ENCODE data around the gene PDE1C. TPM values are rescaled to one million over a fixed set of nuclear protein-coding genes. Genes with fewer than 3 reads are reported as not detected.

The PDE1C gene
- total and polyA plus RNA-seq, 2 of the 4 experiments (the other 2 are of a cell fraction): 14.2 to 61.5 TPM

- no peak for DNase-seq
- ATAC-seq (ENCODE audit: low read depth): no peak
- H2AFZ ChIP-seq (replicated peaks; ENCODE audit: low read length, poor library complexity): no peak overlapping the region
These were observed 135.7 kb downstream of the PDE1C start for GRCh38 chr7:31934551-31934950.

More at GRCh38 chr7:31934551-31934950, 135.7 kb downstream of the PDE1C start:
- Histone ChIP-seq H3K27ac (ENCODE audit: insufficient read depth, low read length) (no peak overlapping the region), H3K4me1 (ENCODE audit: control insufficient read depth, insufficient read depth, low read length) (peaks cover 2% of the 10 kb centered on the region; the same call in 1 of the 2 replicates), H4K20me1 (ENCODE audit: insufficient read depth, low read length) (no peaks in the 10 kb centered on the region), H3K4me2 (ENCODE audit: low read depth, low read length) (no peak overlapping the region), H4K91ac (ENCODE audit: insufficient read depth, low read depth, low read length) (no peak overlapping the region), H3K36me3 (ENCODE audit: control insufficient read depth, insufficient read depth, low read length) (no peaks in the 10 kb centered on the region), H3K18ac (ENCODE audit: low read depth, low read length) (no peak overlapping the region), H3K14ac (replicated peaks; ENCODE audit: low read depth, low read length) (no peak overlapping the region), H2BK5ac (ENCODE audit: low read depth, low read length, poor library complexity, severe bottlenecking) (no peak overlapping the region), H4K8ac (ENCODE audit: low read depth in 2 of 2, low read length in 2 of 2) (no peak overlapping the region), H2BK15ac (ENCODE audit: low read depth, low read length) (no peak overlapping the region), H2AK5ac (ENCODE audit: low read depth, low read length) (no peak overlapping the region), H3K9me3 (ENCODE audit: control insufficient read depth, insufficient read depth, low read length) (no peaks in the 10 kb centered on the region), H4K5ac (ENCODE audit: low read depth, low read length) (no peak overlapping the region), H3K4ac (ENCODE audit: low read depth, low read length) (no peak overlapping the region), H3K56ac (ENCODE audit: extremely low read depth, insufficient read depth, low read length) (no peak overlapping the region), H3K9me1 (ENCODE audit: insufficient read depth, low read length) (no peaks in the 10 kb centered on the region), H3K79me1 (ENCODE audit: low read depth in 1 of 2, low read length in 2 of 2) (peaks cover 9 to 19% of the 10 kb centered on the region in 2 experiments), H3K23ac (ENCODE audit: low read depth, low read length) (no peak overlapping the region), H2BK20ac (ENCODE audit: low read depth, low read length) (no peak overlapping the region), H2BK120ac (ENCODE audit: low read depth, low read length) (no peak overlapping the region), H3K4me3 (ENCODE audit: insufficient read depth, low read depth, low read length) (no peak overlapping the region), H2AK9ac (replicated peaks; ENCODE audit: low read depth, low read length, poor library complexity) (no peak overlapping the region), H3K9ac (ENCODE audit: low read depth, low read length) (no peak overlapping the region), H3K27me3 (ENCODE audit: control insufficient read depth, insufficient read depth, low read length) (no peaks in the 10 kb centered on the region)
- in situ Hi-C loops (cut with MboI; ENCODE audit: low sequenced_read_pairs): no loop called here
- TF ChIP-seq RAD21 (IDR thresholded peaks at IDR 0.05; ENCODE audit: low read length) (no peak), CHD1 (IDR thresholded peaks at IDR 0.05; ENCODE audit: low read depth, low read length) (no peak), MXI1 (IDR thresholded peaks at IDR 0.05; ENCODE audit: borderline replicate concordance, low read depth, low read length) (no peak), MAFK (IDR thresholded peaks at IDR 0.05; ENCODE audit: low read depth, low read length) (no peak), RFX5 (IDR thresholded peaks at IDR 0.05; ENCODE audit: low read depth, low read length) (no peak), POLR2A (IDR thresholded peaks at IDR 0.05; ENCODE audit: low read depth, low read length) (no peak)
- TF ChIP-seq, protein P1, sequence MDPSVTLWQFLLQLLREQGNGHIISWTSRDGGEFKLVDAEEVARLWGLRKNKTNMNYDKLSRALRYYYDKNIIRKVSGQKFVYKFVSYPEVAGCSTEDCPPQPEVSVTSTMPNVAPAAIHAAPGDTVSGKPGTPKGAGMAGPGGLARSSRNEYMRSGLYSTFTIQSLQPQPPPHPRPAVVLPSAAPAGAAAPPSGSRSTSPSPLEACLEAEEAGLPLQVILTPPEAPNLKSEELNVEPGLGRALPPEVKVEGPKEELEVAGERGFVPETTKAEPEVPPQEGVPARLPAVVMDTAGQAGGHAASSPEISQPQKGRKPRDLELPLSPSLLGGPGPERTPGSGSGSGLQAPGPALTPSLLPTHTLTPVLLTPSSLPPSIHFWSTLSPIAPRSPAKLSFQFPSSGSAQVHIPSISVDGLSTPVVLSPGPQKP (IDR thresholded peaks at IDR 0.05; ENCODE audit: borderline replicate concordance, low read depth, low read length): no peak
- intact Hi-C loops (cut with micrococcal nuclease): no loop called here
- BruUV-seq (replicated peaks): no TSS peak
- no CpG with 5 or more reads among the region's 4 CpGs for WGBS, 2 experiments (ENCODE audit: extremely low coverage in 2 of 2, insufficient read length in 1 of 2)
- ChIA-PET CTCF (no interaction called here), POLR2A (ENCODE audit: unreplicated experiment) (no interaction called here)
- dilution Hi-C loops (cut with HindIII; ENCODE audit: low sequenced_read_pairs, unreplicated experiment): no loop called here

All from IMR-90 (cell line).